HUES48 (cell line): ENCODE results near the gene PLXDC2.
A peak's percentile ranks its signal among the peaks of the same experiment; 100 is the strongest.
"Not testable (repeated sequence)": the region's sequence is repeated elsewhere in the genome, so short reads cannot be mapped to it uniquely, and the experiment has no call there.

Experiments
- H3K27ac ChIP-seq: one replicate; pipeline ENCODE4 v1.7.0; 2013; ENCODE audit warnings: low read depth, low read length, inconsistent platforms
- H3K27me3 ChIP-seq: 2 replicates; pipeline ENCODE4 v1.6.1; 2013; ENCODE audit warnings: mild to moderate bottlenecking, low read length; ENCODE audit not compliant: control insufficient read depth, insufficient read depth
- H3K36me3 ChIP-seq: 2 replicates; pipeline ENCODE4 v1.6.1; 2013; ENCODE audit warnings: low read length; ENCODE audit not compliant: control insufficient read depth, insufficient read depth
- H3K4me1 ChIP-seq: 2 replicates; pipeline ENCODE4 v1.6.1; 2013; ENCODE audit warnings: mild to moderate bottlenecking, low read length; ENCODE audit not compliant: control insufficient read depth, insufficient read depth
- H3K4me3 ChIP-seq: 2 replicates; pipeline ENCODE4 v1.5.1; 2013; ENCODE audit warnings: mild to moderate bottlenecking, low read depth, low read length
- H3K9ac ChIP-seq: 2 replicates; pipeline ENCODE4 v1.6.1; 2013; ENCODE audit warnings: mild to moderate bottlenecking, low read depth, low read length, moderate library complexity
- H3K9me3 ChIP-seq: 2 replicates; pipeline ENCODE4 v1.6.1; 2013; ENCODE audit warnings: low read length; ENCODE audit not compliant: control insufficient read depth, insufficient read depth

Gene PLXDC2

GRCh38 chr10:20006169-20006870, 190.1 kb downstream of the PLXDC2 start:
- Histone ChIP-seq H3K27me3 (no peaks in the 10 kb centered on the region), H3K4me3 (no peak overlapping the region), H3K36me3 (peaks cover 12% of the 10 kb centered on the region), H3K27ac (no peak overlapping the region), H3K9ac (no peak overlapping the region), H3K4me1 (peaks cover 26% of the 10 kb centered on the region), H3K9me3 (no peaks in the 10 kb centered on the region)

- no peak overlapping the region for H3K9ac ChIP-seq
- no peaks in the 10 kb centered on the region for H3K9me3 ChIP-seq
- H3K4me3 ChIP-seq: no peak overlapping the region
- H3K27me3 ChIP-seq: no peaks in the 10 kb centered on the region
- H3K27ac ChIP-seq: no peak overlapping the region
- peaks cover 26% of the 10 kb centered on the region for H3K4me1 ChIP-seq
- peaks cover 3% of the 10 kb centered on the region for H3K36me3 ChIP-seq
Measured at GRCh38 chr10:20007426-20007825, 191.2 kb downstream of the PLXDC2 start.

- Histone ChIP-seq H3K9ac (no peak overlapping the region), H3K4me3 (no peak overlapping the region), H3K36me3 (no peaks in the 10 kb centered on the region), H3K4me1 (peaks cover 7% of the 10 kb centered on the region), H3K27me3 (no peaks in the 10 kb centered on the region), H3K27ac (no peak overlapping the region), H3K9me3 (no peaks in the 10 kb centered on the region)
Measured at GRCh38 chr10:20013991-20014750, 197.9 kb downstream of the PLXDC2 start.

- H3K9ac ChIP-seq: no peak overlapping the region
- H3K4me3 ChIP-seq: no peak overlapping the region
- H3K27me3 ChIP-seq: no peaks in the 10 kb centered on the region
- no peaks in the 10 kb centered on the region for H3K36me3 ChIP-seq
- no peaks in the 10 kb centered on the region for H3K9me3 ChIP-seq
- H3K27ac ChIP-seq: no peak overlapping the region
- H3K4me1 ChIP-seq: peaks cover 7% of the 10 kb centered on the region
Measured at GRCh38 chr10:20017961-20018360, 201.7 kb downstream of the PLXDC2 start.

GRCh38 chr10:20020677-20021076, 204.4 kb downstream of the PLXDC2 start:
- Histone ChIP-seq H3K36me3 (no peaks in the 10 kb centered on the region), H3K4me1 (no peaks in the 10 kb centered on the region), H3K27ac (no peak overlapping the region), H3K27me3 (no peaks in the 10 kb centered on the region), H3K4me3 (no peak overlapping the region), H3K9me3 (no peaks in the 10 kb centered on the region), H3K9ac (no peak overlapping the region)

- H3K9ac ChIP-seq: no peak overlapping the region
- no peaks in the 10 kb centered on the region for H3K9me3 ChIP-seq
- H3K27ac ChIP-seq: no peak overlapping the region
- H3K4me3 ChIP-seq: no peak overlapping the region
- H3K36me3 ChIP-seq: no peaks in the 10 kb centered on the region
- peaks cover 25% of the 10 kb centered on the region for H3K4me1 ChIP-seq
- no peaks in the 10 kb centered on the region for H3K27me3 ChIP-seq
Measured at GRCh38 chr10:20029523-20029922, 213.3 kb downstream of the PLXDC2 start.

- no peaks in the 10 kb centered on the region for H3K9me3 ChIP-seq
- no peak overlapping the region for H3K27ac ChIP-seq
- no peaks in the 10 kb centered on the region for H3K27me3 ChIP-seq
- peaks cover 21% of the 10 kb centered on the region for H3K4me1 ChIP-seq
- H3K36me3 ChIP-seq: no peaks in the 10 kb centered on the region
- no peak overlapping the region for H3K4me3 ChIP-seq
- H3K9ac ChIP-seq: no peak overlapping the region
Measured at GRCh38 chr10:20033476-20033875, 217.2 kb downstream of the PLXDC2 start.

GRCh38 chr10:20034732-20035131, 218.5 kb downstream of the PLXDC2 start:
- no peak overlapping the region for H3K27ac ChIP-seq
- H3K4me3 ChIP-seq: no peak overlapping the region
- peaks cover 13% of the 10 kb centered on the region for H3K4me1 ChIP-seq
- H3K36me3 ChIP-seq: no peaks in the 10 kb centered on the region
- H3K9ac ChIP-seq: no peak overlapping the region
- no peaks in the 10 kb centered on the region for H3K27me3 ChIP-seq
- H3K9me3 ChIP-seq: no peaks in the 10 kb centered on the region

- Histone ChIP-seq H3K9ac (no peak overlapping the region), H3K27ac (no peak overlapping the region), H3K36me3 (no peaks in the 10 kb centered on the region), H3K9me3 (no peaks in the 10 kb centered on the region), H3K27me3 (no peaks in the 10 kb centered on the region), H3K4me3 (no peak overlapping the region), H3K4me1 (0 out of 2 replicates have a peak, but pooled peaks cover 9% of the 10 kb centered on the region)
Measured at GRCh38 chr10:20040012-20040411, 223.8 kb downstream of the PLXDC2 start.

- H3K27me3 ChIP-seq: no peaks in the 10 kb centered on the region
- no peaks in the 10 kb centered on the region for H3K36me3 ChIP-seq
- no peak overlapping the region for H3K4me3 ChIP-seq
- H3K4me1 ChIP-seq: 0 out of 2 replicates have a peak, but pooled peaks cover 5% of the 10 kb centered on the region
- H3K9ac ChIP-seq: no peak overlapping the region
- H3K9me3 ChIP-seq: no peaks in the 10 kb centered on the region
- H3K27ac ChIP-seq: no peak overlapping the region
Measured at GRCh38 chr10:20041931-20042330, 225.7 kb downstream of the PLXDC2 start.

GRCh38 chr10:20045100-20045499, 228.9 kb downstream of the PLXDC2 start:
- not testable (repeated sequence) for H3K9ac ChIP-seq, H3K9me3 ChIP-seq, H3K27me3 ChIP-seq, H3K4me3 ChIP-seq, H3K4me1 ChIP-seq
- H3K27ac ChIP-seq: peak overlapping the region; percentile 25
- peaks cover 16% of the 10 kb centered on the region; the same call in 1 of the 2 replicates for H3K36me3 ChIP-seq
